Urothelium cell line (cell line): ENCODE results near the gene RNU6-1.
A peak's percentile ranks its signal among the peaks of the same experiment; 100 is the strongest.

Experiments
- DNase-seq: peaks from one replicate; pipeline ENCODE4 v3.0.0; 2011; ENCODE audit warnings: low spot score, mixed read lengths
- FAIRE-seq: peaks from 2 replicates; lab custom pipeline; 2011; peaks lifted over from hg19 to GRCh38; lab: Jason Lieb, UNC

Gene RNU6-1

GRCh38 chr15:67834581-67835296 is 5.1 kb downstream of the RNU6-1 start:
- no peak for FAIRE-seq
- DNase-seq = no peak

- FAIRE-seq = peak; percentile 27
- DNase-seq = peak; percentile 73
These were observed 5.9 kb downstream of the RNU6-1 start for GRCh38 chr15:67833710-67834511.

GRCh38 chr15:67832897-67833709 is 6.7 kb downstream of the RNU6-1 start:
- no peak for FAIRE-seq
- DNase-seq = no peak

- DNase-seq (no peak), FAIRE-seq (no peak)
These were observed 7.8 kb downstream of the RNU6-1 start for GRCh38 chr15:67832031-67832551.

GRCh38 chr15:67831363-67831762 is 8.5 kb downstream of the RNU6-1 start:
- DNase-seq = no peak
- FAIRE-seq = no peak

GRCh38 chr15:67829647-67830504 is 10.0 kb downstream of the RNU6-1 start:
- FAIRE-seq = no peak
- no peak for DNase-seq

- no peak for DNase-seq
- no peak for FAIRE-seq
These were observed 10.7 kb downstream of the RNU6-1 start for GRCh38 chr15:67828969-67829646.

GRCh38 chr15:67828278-67828968 is 11.4 kb downstream of the RNU6-1 start:
- FAIRE-seq (peak; percentile 17), DNase-seq (no peak)

- FAIRE-seq (no peak), DNase-seq (no peak)
These were observed 12.1 kb downstream of the RNU6-1 start for GRCh38 chr15:67827562-67828277.

- DNase-seq (no peak), FAIRE-seq (no peak)
These were observed 12.9 kb downstream of the RNU6-1 start for GRCh38 chr15:67826717-67827561.

- peak; percentile 61 for FAIRE-seq
- no peak for DNase-seq
These were observed 13.7 kb downstream of the RNU6-1 start for GRCh38 chr15:67825881-67826716.

GRCh38 chr15:67824976-67825880 is 14.6 kb downstream of the RNU6-1 start, which contains the start of gene SKOR1:
SKOR1 (plus strand) TSS chr15:67825509; CDS start chr15:67825603, 94 bp downstream.
- DNase-seq (peak; percentile 60), FAIRE-seq (no peak)

GRCh38 chr15:67824197-67824968 is 15.5 kb downstream of the RNU6-1 start:
- FAIRE-seq = peak; percentile 32
- no peak for DNase-seq

- no peak for FAIRE-seq
- DNase-seq = peak; percentile 49
These were observed 16.3 kb downstream of the RNU6-1 start for GRCh38 chr15:67823314-67824196.
